Thyroid gland (tissue), 4 donors: Measurements from ENCODE around the gene PDAP1.

ENCODE experiments used
- POLR2A ChIP-seq, 2 donors: fragments of 450-650 bp; IDR thresholded peaks; one replicate each; pipeline ENCODE4 v1.6.1; 2017; ENCODE audit warnings: antibody characterized with exemption in 2 of 2, mild to moderate bottlenecking in 2 of 2, moderate library complexity in 1 of 2
- TF ChIP-seq, protein P1 (sequence below), 6 experiments: fragments of 200-600 bp in 3 of 6; fragments of 450-650 bp in 3 of 6; sonication (generic) in 3 of 6; IDR thresholded peaks; one replicate each; pipeline ENCODE4 v1.5.1; 2016 to 2019; ENCODE audit warnings: antibody characterized with exemption in 6 of 6, mild to moderate bottlenecking in 2 of 6, inconsistent platforms in 1 of 6, moderate library complexity in 1 of 6

DNA sequence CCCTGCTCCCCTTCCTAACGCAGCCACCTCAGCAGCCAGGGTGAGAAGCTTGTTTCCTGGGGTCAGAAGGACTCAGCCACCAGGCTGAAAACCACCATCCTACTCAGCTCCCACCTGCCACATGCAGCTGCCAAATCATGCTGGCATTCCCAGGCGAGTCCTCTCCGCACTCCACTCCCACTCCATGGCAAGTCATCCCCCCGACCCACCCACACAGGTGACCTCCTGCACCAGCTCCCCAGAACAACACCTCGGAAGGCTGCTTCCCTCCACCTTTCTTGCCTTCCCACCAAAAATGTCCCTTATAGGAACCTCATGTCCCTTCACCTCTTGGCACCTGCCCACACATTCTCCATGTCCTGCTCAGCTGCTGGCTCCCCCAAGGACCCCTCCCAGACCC, 4.6 kb downstream of the PDAP1 start:
- no peak for TF ChIP-seq POLR2A (IDR thresholded peaks at IDR 0.05)
- TF ChIP-seq, protein P1, sequence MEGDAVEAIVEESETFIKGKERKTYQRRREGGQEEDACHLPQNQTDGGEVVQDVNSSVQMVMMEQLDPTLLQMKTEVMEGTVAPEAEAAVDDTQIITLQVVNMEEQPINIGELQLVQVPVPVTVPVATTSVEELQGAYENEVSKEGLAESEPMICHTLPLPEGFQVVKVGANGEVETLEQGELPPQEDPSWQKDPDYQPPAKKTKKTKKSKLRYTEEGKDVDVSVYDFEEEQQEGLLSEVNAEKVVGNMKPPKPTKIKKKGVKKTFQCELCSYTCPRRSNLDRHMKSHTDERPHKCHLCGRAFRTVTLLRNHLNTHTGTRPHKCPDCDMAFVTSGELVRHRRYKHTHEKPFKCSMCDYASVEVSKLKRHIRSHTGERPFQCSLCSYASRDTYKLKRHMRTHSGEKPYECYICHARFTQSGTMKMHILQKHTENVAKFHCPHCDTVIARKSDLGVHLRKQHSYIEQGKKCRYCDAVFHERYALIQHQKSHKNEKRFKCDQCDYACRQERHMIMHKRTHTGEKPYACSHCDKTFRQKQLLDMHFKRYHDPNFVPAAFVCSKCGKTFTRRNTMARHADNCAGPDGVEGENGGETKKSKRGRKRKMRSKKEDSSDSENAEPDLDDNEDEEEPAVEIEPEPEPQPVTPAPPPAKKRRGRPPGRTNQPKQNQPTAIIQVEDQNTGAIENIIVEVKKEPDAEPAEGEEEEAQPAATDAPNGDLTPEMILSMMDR (IDR thresholded peaks at IDR 0.05) = no peak
